Measurements from ENCODE around the gene LARP1B.
"Not testable (repeated sequence)": the region's sequence is repeated elsewhere in the genome, so short reads cannot be mapped to it uniquely, and the experiment has no call there.

GRCh38 chr4:128051229-128051628 lies 9.9 kb upstream of the LARP1B start:
- TF ChIP-seq EZH2 (IDR thresholded peaks at IDR 0.05; ENCODE audit: borderline replicate concordance, insufficient read depth, low read length, poor library complexity, severe bottlenecking); POLR2AphosphoS5 (IDR thresholded peaks at IDR 0.05): not testable (repeated sequence)
- TF ChIP-seq, protein P1, sequence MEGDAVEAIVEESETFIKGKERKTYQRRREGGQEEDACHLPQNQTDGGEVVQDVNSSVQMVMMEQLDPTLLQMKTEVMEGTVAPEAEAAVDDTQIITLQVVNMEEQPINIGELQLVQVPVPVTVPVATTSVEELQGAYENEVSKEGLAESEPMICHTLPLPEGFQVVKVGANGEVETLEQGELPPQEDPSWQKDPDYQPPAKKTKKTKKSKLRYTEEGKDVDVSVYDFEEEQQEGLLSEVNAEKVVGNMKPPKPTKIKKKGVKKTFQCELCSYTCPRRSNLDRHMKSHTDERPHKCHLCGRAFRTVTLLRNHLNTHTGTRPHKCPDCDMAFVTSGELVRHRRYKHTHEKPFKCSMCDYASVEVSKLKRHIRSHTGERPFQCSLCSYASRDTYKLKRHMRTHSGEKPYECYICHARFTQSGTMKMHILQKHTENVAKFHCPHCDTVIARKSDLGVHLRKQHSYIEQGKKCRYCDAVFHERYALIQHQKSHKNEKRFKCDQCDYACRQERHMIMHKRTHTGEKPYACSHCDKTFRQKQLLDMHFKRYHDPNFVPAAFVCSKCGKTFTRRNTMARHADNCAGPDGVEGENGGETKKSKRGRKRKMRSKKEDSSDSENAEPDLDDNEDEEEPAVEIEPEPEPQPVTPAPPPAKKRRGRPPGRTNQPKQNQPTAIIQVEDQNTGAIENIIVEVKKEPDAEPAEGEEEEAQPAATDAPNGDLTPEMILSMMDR (IDR thresholded peaks at IDR 0.05; ENCODE audit: poor library complexity, severe bottlenecking), result not testable (repeated sequence)
